Neural progenitor cell (in vitro differentiated cells): ENCODE results near the gene TIAM2. TPM values are rescaled to one million over a fixed set of nuclear protein-coding genes. Genes with fewer than 3 reads are reported as not detected.

Experiments
- DNase-seq: peaks from one replicate; pipeline ENCODE4 v3.0.0-alpha.2; 2016; ENCODE audit warnings: low spot score
- H2AFZ ChIP-seq: fragments of 200-600 bp; sonication (generic); replicated peaks from 2 replicates; pipeline ENCODE4 v1.6.1; 2016; ENCODE audit warnings: antibody characterized with exemption
- H3F3A ChIP-seq: fragments of 200-600 bp; sonication (generic); 2 replicates; pipeline ENCODE4 v1.6.1; 2016; ENCODE audit warnings: antibody characterized with exemption, low read depth
- H3K27ac ChIP-seq: fragments of 200-600 bp; sonication (generic); 2 replicates; pipeline ENCODE4 v1.5.1; 2016; ENCODE audit warnings: mild to moderate bottlenecking
- H3K27me3 ChIP-seq: fragments of 200-600 bp; sonication (generic); 2 replicates; pipeline ENCODE4 v1.6.1; 2016; ENCODE audit warnings: mild to moderate bottlenecking, moderate library complexity
- H3K36me3 ChIP-seq: fragments of 200-600 bp; sonication (generic); 2 replicates; pipeline ENCODE4 v1.5.1; 2016
- H3K4me1 ChIP-seq: fragments of 200-600 bp; sonication (generic); 2 replicates; pipeline ENCODE4 v1.6.1; 2016; ENCODE audit warnings: mixed run types
- H3K4me2 ChIP-seq: fragments of 200-600 bp; sonication (generic); 2 replicates; pipeline ENCODE4 v1.6.1; 2016
- H3K4me3 ChIP-seq: fragments of 200-600 bp; sonication (generic); 2 replicates; pipeline ENCODE4 v1.5.1; 2016
- H3K79me2 ChIP-seq: fragments of 200-600 bp; sonication (generic); 2 replicates; pipeline ENCODE4 v1.6.1; 2016; ENCODE audit warnings: low read depth
- H3K9ac ChIP-seq: fragments of 200-600 bp; sonication (generic); 2 replicates; pipeline ENCODE4 v1.6.1; 2016
- H3K9me3 ChIP-seq: fragments of 200-600 bp; sonication (generic); 2 replicates; pipeline ENCODE4 v1.5.1; 2016; ENCODE audit warnings: low read depth
- H4K20me1 ChIP-seq: fragments of 200-600 bp; sonication (generic); 2 replicates; pipeline ENCODE4 v1.6.1; 2016; ENCODE audit warnings: low read depth
- H3K27ac Mint-ChIP-seq: 3 replicates; pipeline ENCODE4 v1.8.0; 2021; ENCODE audit warnings: mixed read lengths
- H3K27me3 Mint-ChIP-seq: 2 replicates; pipeline ENCODE4 v1.8.0; 2022; ENCODE audit warnings: low read depth, mild to moderate bottlenecking, inconsistent platforms, moderate library complexity, mixed read lengths; ENCODE audit not compliant: insufficient read depth
- H3K36me3 Mint-ChIP-seq: 3 replicates; pipeline ENCODE4 v1.8.0; 2021; ENCODE audit warnings: mixed read lengths
- H3K4me1 Mint-ChIP-seq: 3 replicates; pipeline ENCODE4 v1.8.0; 2021; ENCODE audit warnings: mixed read lengths
- H3K4me3 Mint-ChIP-seq: 3 replicates; pipeline ENCODE4 v1.8.0; 2021; ENCODE audit warnings: mild to moderate bottlenecking, moderate library complexity, mixed read lengths
- H3K9me3 Mint-ChIP-seq: 3 replicates; pipeline ENCODE4 v1.8.0; 2020; ENCODE audit warnings: mixed read lengths
- CTCF ChIP-seq: fragments of 200-600 bp; sonication (generic); IDR thresholded peaks from 2 replicates; pipeline ENCODE4 v1.5.1; 2017; ENCODE audit warnings: antibody characterized with exemption, mild to moderate bottlenecking
- EZH2 ChIP-seq: fragments of 200-600 bp; sonication (generic); IDR thresholded peaks from 2 replicates; pipeline ENCODE4 v1.6.1; 2017; ENCODE audit warnings: antibody characterized with exemption, mild to moderate bottlenecking, moderate library complexity
- EZH2phosphoT487 ChIP-seq: fragments of 200-600 bp; sonication (generic); IDR thresholded peaks from 2 replicates; pipeline ENCODE4 v1.6.1; 2017; ENCODE audit warnings: antibody characterized with exemption
- total RNA-seq: library from RNA; depleted of rRNA; stranded (reverse); fragments of >200 nt; gene quantifications from 2 replicates; pipeline ENCODE4 v1.2.3, GENCODE V29; 2015; ENCODE audit warnings: low replicate concordance

The TIAM2 gene
- total RNA-seq, 1 donor from 2014 or later: 22.8 TPM

- no peak for DNase-seq
- Histone ChIP-seq H3K4me2 (peak overlapping the region; percentile 54), H3K9me3 (no peaks in the 10 kb centered on the region), H3K27ac (no peak overlapping the region), H3F3A (peaks cover 29% of the 10 kb centered on the region), H3K79me2 (no peaks in the 10 kb centered on the region), H3K9ac (no peak overlapping the region), H2AFZ (no peak overlapping the region), H3K4me1 (peaks cover 27% of the 10 kb centered on the region), H3K27me3 (no peaks in the 10 kb centered on the region), H3K4me3 (no peak overlapping the region), H4K20me1 (no peaks in the 10 kb centered on the region), H3K36me3 (no peaks in the 10 kb centered on the region)
- no peaks in the 10 kb centered on the region for H3K36me3 Mint-ChIP-seq
- no peak overlapping the region for H3K27ac Mint-ChIP-seq
- H3K4me1 Mint-ChIP-seq: peaks cover 26% of the 10 kb centered on the region
- no peaks in the 10 kb centered on the region for H3K27me3 Mint-ChIP-seq
- H3K9me3 Mint-ChIP-seq: no peaks in the 10 kb centered on the region
- TF ChIP-seq EZH2phosphoT487: no peak
- TF ChIP-seq CTCF: no peak
- no peak for TF ChIP-seq EZH2
- H3K4me3 Mint-ChIP-seq: no peak overlapping the region
Measured at GRCh38 chr6:155040154-155040553, 45.0 kb downstream of the TIAM2 start.

- Histone ChIP-seq H3K9ac (no peak overlapping the region), H3K9me3 (no peaks in the 10 kb centered on the region), H3K36me3 (no peaks in the 10 kb centered on the region), H3K27ac (no peak overlapping the region), H2AFZ (no peak overlapping the region), H4K20me1 (no peaks in the 10 kb centered on the region), H3K4me3 (no peak overlapping the region), H3K27me3 (no peaks in the 10 kb centered on the region), H3F3A (peaks cover 29% of the 10 kb centered on the region), H3K4me2 (no peak overlapping the region), H3K4me1 (peaks cover 34% of the 10 kb centered on the region), H3K79me2 (no peaks in the 10 kb centered on the region)
- TF ChIP-seq EZH2: no peak
- TF ChIP-seq EZH2phosphoT487: no peak
- no peak for TF ChIP-seq CTCF
- no peaks in the 10 kb centered on the region for H3K9me3 Mint-ChIP-seq
- DNase-seq: no peak
- H3K36me3 Mint-ChIP-seq: no peaks in the 10 kb centered on the region
- H3K27me3 Mint-ChIP-seq: no peaks in the 10 kb centered on the region
- H3K4me1 Mint-ChIP-seq: peaks cover 28% of the 10 kb centered on the region
- no peak overlapping the region for H3K4me3 Mint-ChIP-seq
- H3K27ac Mint-ChIP-seq: no peak overlapping the region
Measured at GRCh38 chr6:155040901-155041650, 46.0 kb downstream of the TIAM2 start.

GRCh38 chr6:155041741-155042279 lies 46.7 kb downstream of the TIAM2 start:
- Mint-ChIP-seq H3K36me3 (no peaks in the 10 kb centered on the region), H3K27me3 (no peaks in the 10 kb centered on the region), H3K4me3 (no peak overlapping the region), H3K27ac (no peak overlapping the region), H3K4me1 (peaks cover 31% of the 10 kb centered on the region), H3K9me3 (no peaks in the 10 kb centered on the region)
- no peak for TF ChIP-seq EZH2phosphoT487
- no peak for TF ChIP-seq EZH2
- TF ChIP-seq CTCF: no peak
- peaks cover 28% of the 10 kb centered on the region for H3F3A ChIP-seq
- H3K4me1 ChIP-seq: peaks cover 34% of the 10 kb centered on the region
- H3K4me3 ChIP-seq: no peak overlapping the region
- no peak for DNase-seq
- H4K20me1 ChIP-seq: no peaks in the 10 kb centered on the region
- no peak overlapping the region for H2AFZ ChIP-seq
- no peak overlapping the region for H3K4me2 ChIP-seq
- H3K36me3 ChIP-seq: no peaks in the 10 kb centered on the region
- H3K27ac ChIP-seq: no peak overlapping the region
- H3K9me3 ChIP-seq: no peaks in the 10 kb centered on the region
- no peaks in the 10 kb centered on the region for H3K27me3 ChIP-seq
- no peaks in the 10 kb centered on the region for H3K79me2 ChIP-seq
- no peak overlapping the region for H3K9ac ChIP-seq
